ENCODE results near the gene CBARP.
"Not testable (repeated sequence)": the region's sequence is repeated elsewhere in the genome, so short reads cannot be mapped to it uniquely, and the experiment has no call there.

Gene CBARP

DNA sequence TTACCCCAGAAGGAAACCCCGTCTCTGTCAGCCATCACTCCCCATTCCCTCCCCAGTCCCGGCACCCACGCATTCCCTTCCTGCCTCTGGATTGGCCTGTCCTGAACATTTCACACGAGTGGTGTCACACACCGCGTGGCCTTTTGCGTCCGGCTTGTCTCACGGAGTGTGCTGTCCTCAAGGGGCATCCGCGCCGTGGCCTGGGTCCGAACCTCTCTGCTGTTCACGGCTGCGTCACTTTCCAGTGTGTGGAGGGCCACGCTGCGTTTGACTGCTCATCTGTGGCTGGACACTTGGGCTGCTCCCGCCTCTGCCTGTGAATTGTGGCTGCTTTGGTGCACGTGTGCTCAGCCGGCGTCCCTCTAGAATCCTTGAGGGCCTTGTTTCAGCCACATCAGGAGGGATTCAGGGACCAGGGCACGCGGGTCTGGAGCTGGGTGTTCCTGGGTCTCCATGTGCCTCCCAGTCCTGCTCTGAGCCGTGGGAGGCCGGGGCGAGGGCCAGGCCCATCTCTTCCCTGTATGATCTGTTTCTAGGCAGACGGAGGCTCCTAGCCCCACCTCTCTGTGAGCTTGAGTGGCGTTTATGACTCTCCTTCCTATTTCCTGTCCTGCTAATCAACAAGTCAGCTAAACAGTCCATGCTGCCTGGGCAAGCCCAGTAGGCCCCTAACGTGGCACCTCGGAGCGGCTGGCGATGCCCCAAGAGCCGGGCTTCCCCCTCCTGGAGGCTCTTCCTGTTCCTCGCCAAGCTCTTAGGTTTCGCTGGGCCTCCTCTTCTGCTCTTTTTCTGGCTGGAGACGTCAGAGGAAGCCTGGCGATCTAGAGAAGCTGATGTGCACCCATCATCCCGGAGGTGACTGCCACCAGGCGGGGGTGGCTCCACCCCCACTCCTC is 24.2 kb downstream of the CBARP start:
- no peak for DNase-seq (ENCODE audit: low spot score)

DNA sequence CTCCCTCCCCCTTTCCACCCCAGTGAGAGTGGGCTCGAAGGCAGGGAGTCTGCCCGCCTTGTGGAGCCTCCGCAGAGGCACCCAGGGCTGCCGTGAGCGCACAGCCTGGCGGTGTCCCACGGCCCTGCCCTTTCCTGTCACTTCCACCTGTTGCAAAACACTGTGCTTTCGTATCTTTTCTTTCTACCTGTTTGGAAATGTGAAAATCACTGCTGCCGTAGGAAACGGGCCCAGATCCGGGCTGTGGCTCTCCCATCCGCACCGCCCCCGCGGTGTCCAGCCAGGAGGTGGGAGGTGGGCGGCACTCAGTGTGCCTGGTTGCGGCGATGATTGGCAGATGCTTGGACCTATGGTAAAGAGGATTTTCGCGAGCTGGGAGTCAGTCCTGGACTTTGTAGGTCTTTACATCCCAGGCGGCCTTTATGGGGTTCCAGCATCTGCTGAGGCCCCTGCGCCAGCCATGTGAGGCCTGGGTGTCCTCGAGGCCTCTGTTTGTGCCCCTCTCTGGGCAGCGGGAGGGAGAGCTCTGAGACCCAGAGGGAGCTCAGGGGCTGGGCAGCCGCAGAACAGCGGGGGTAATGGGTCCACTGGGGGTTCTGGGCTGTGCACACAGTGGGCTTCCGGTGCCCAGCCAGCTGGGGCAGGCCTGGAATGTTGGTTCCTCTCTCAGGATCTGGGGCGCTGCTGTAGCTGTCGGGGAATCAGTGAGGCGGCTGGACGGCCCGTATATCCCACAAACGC is 26.1 kb downstream of the CBARP start:
- no peak for DNase-seq (ENCODE audit: low spot score)

- no peak for DNase-seq (ENCODE audit: low spot score)
These were observed 27.6 kb downstream of the CBARP start for GRCh38 chr19:1210227-1210538.

GRCh38 chr19:1208830-1209229 is 29.0 kb downstream of the CBARP start:
- not testable (repeated sequence) for DNase-seq (ENCODE audit: low spot score)

- peak; percentile 60 for DNase-seq (ENCODE audit: low spot score)
These were observed 30.8 kb downstream of the CBARP start for GRCh38 chr19:1206864-1207450.

- no peak for DNase-seq (ENCODE audit: low spot score)
These were observed 31.5 kb downstream of the CBARP start for GRCh38 chr19:1206150-1206863.

- DNase-seq (ENCODE audit: low spot score), result peak; percentile 98
These were observed 32.4 kb downstream of the CBARP start, which contains the start of gene STK11 for GRCh38 chr19:1205114-1206099. STK11 (plus strand) TSS chr19:1205778; CDS start chr19:1206914, 1,136 bp downstream.

DNA sequence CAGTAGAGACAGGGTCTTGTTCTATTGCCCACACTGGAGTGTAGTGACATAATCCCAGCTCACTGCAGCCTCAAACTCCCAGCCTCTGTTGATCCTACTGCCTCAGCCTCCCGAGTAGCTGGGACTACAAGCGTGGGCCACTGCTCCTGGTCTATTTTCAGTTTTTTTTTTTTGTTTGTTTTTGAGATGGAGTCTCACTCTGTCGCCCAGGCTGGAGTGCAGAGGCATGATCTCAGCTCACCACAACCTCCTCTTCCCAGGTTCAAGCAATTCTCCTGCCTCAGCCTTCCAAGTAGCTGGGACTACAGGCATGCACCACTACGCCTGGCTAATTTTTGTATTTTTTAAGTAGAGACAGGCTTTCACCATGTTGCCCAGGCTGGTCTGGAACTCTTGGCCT is 37.2 kb downstream of the CBARP start:
- not testable (repeated sequence) for DNase-seq (ENCODE audit: low spot score)

- DNase-seq (ENCODE audit: low spot score), result no peak
These were observed 38.3 kb downstream of the CBARP start for GRCh38 chr19:1199531-1199930.

GRCh38 chr19:1189419-1189818 is 48.4 kb downstream of the CBARP start:
- DNase-seq (ENCODE audit: low spot score), result no peak

- DNase-seq (ENCODE audit: low spot score), result no peak
These were observed 54.1 kb downstream of the CBARP start for GRCh38 chr19:1183543-1184172.

DNA sequence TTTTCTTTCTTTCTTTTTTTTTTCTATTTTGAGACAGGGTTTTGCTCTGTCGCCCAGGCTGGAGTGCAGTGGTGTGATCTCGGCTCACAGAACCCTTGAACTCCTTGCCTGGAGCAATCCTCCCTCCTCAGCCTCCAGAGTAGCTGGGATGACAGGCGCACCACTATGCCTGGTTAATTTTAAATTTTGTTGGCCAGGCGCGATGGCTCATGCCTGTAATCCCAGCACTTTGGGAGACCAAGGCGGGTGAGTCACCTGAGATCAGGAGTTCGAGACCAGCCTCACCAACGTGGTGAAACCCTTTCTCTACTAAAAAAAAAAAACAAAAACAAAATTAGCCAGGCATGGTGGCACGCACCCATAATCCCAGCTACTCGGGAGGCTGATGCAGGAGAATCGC is 55.1 kb downstream of the CBARP start:
- no peak for DNase-seq (ENCODE audit: low spot score)

GRCh38 chr19:1182068-1182467 is 55.7 kb downstream of the CBARP start:
- DNase-seq (ENCODE audit: low spot score), result no peak

DNA sequence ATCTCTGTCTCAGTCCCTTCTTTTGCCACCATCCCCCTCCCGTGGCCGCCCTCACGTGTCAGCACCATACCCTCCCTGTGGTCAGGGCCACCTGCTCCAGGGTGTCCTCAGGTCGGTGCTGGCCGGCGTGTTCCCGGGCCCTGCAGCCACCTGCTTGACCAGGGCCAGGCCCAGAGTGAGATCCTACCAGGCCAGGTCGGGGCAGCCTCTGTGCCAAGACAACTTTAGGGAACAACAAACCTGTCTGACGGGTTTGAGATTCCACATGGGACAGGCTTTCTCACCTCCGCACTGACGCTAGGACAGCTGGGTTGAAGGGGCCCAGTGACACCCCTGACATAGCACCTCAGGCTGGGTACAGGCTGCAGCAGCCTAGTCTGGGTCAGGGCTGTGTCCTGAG is 56.2 kb downstream of the CBARP start:
- DNase-seq (ENCODE audit: low spot score), result no peak
